Activated naive CD4-positive, alpha-beta T cell (primary cell): ENCODE measurements around the gene MRM2.

ENCODE experiments used
- DNase-seq, 4 experiments: peaks; one replicate each; lab custom pipeline; 2025; lab: John Stamatoyannopoulos, UW

The MRM2 gene

GRCh38 chr7:2266911-2267310 lies 24.9 kb upstream of the MRM2 start:
- DNase-seq, result no peak

GRCh38 chr7:2264158-2264557 lies 22.2 kb upstream of the MRM2 start:
- no peak for DNase-seq

- DNase-seq, result no peak
Observed at GRCh38 chr7:2263176-2263575, 21.2 kb upstream of the MRM2 start.

- DNase-seq, result no peak
Observed at GRCh38 chr7:2261611-2262010, 19.6 kb upstream of the MRM2 start.

- no peak for DNase-seq
Observed at GRCh38 chr7:2260820-2261219, 18.8 kb upstream of the MRM2 start.

- no peak for DNase-seq
Observed at GRCh38 chr7:2259480-2259879, 17.5 kb upstream of the MRM2 start.

GRCh38 chr7:2258661-2259365 lies 16.8 kb upstream of the MRM2 start:
- DNase-seq, result no peak

GRCh38 chr7:2257651-2258050 lies 15.6 kb upstream of the MRM2 start:
- DNase-seq, result no peak

GRCh38 chr7:2257046-2257551 lies 15.1 kb upstream of the MRM2 start:
- DNase-seq, result no peak

- no peak for DNase-seq
Observed at GRCh38 chr7:2256306-2257045, 14.5 kb upstream of the MRM2 start.

GRCh38 chr7:2255145-2256139 lies 13.4 kb upstream of the MRM2 start:
- no peak for DNase-seq

GRCh38 chr7:2254429-2255144 lies 12.6 kb upstream of the MRM2 start:
- no peak for DNase-seq

GRCh38 chr7:2253525-2254244 lies 11.7 kb upstream of the MRM2 start:
- no peak for DNase-seq

GRCh38 chr7:2253021-2253420 lies 11.0 kb upstream of the MRM2 start:
- DNase-seq, result no peak

GRCh38 chr7:2251841-2252771 lies 10.1 kb upstream of the MRM2 start:
- DNase-seq, result no peak

GRCh38 chr7:2251381-2251780 lies 9.4 kb upstream of the MRM2 start:
- DNase-seq, result no peak

- DNase-seq, result no peak
Observed at GRCh38 chr7:2249744-2250323, 7.8 kb upstream of the MRM2 start.

- no peak for DNase-seq
Observed at GRCh38 chr7:2248984-2249694, 7.1 kb upstream of the MRM2 start.
